Adrenal gland (tissue), 12 donors: ENCODE data around the gene ZNF560. TPM values are rescaled to one million over a fixed set of nuclear protein-coding genes. Genes with fewer than 3 reads are reported as not detected.

Source experiments
- DNase-seq, 7 donors: peaks; one replicate each; pipeline ENCODE4 v3.0.0-alpha.2; 2019 to 2020
- H3K27ac ChIP-seq, 5 donors: fragments of 200-600 bp; sonication (generic) in 4 of 5; 1 replicate in 3 of 5; 2 replicates in 2 of 5; pipeline versions ENCODE4 v1.5.1 to v1.8.0; 2016 to 2020; ENCODE audit warnings: mild to moderate bottlenecking in 1 of 5
- H3K27me3 ChIP-seq: fragments of 200-600 bp; 2 replicates; pipeline ENCODE4 v1.8.0; 2021
- H3K36me3 ChIP-seq, 2 donors: fragments of 200-600 bp; replicated peaks in 1 of 2; 1 replicate in 1 of 2; 2 replicates in 1 of 2; pipeline versions ENCODE4 v1.5.1 to v1.8.0; 2018 to 2022
- H3K4me1 ChIP-seq, 2 donors: fragments of 200-600 bp; replicated peaks in 1 of 2; 1 replicate in 1 of 2; 2 replicates in 1 of 2; pipeline versions ENCODE4 v1.5.1 to v1.8.0; 2018 to 2021
- H3K4me3 ChIP-seq, 4 donors: fragments of 200-600 bp; sonication (generic) in 3 of 4; one replicate each; pipeline ENCODE4 v1.5.1; 2016 to 2018
- H3K9me3 ChIP-seq, 3 donors: fragments of 200-600 bp; sonication (generic) in 1 of 3; replicated peaks in 1 of 3; 1 replicate in 2 of 3; 2 replicates in 1 of 3; pipeline versions ENCODE4 v1.5.1 to v1.8.0; 2016 to 2021
- POLR2A ChIP-seq, 2 donors: fragments of 450-650 bp; IDR thresholded peaks; one replicate each; pipeline ENCODE4 v1.6.1; 2017; ENCODE audit warnings: antibody characterized with exemption in 2 of 2, mild to moderate bottlenecking in 2 of 2, moderate library complexity in 1 of 2
- WGBS, 4 donors: extraction: QIAGEN DNeasy Blood & Tissue Kit in 2 of 4; methylation state at CpG; one replicate each; pipeline versions ENCODE4 v1.1.5 to v1.1.7; 2013 to 2017; 5-methylcytosine and 5-hydroxymethylcytosine counted together
- intact Hi-C, 2 donors: fragments of 100-400 bp; cut with DNase I; formaldehyde crosslinking; loops; one replicate each; pipeline versions ENCODE4 v1.14.1 to v1.15.0; 2022 to 2023
- polyA plus RNA-seq, 3 donors: library from polyadenylated mRNA; stranded (reverse); fragments of 200-250 nt in 2 of 3; fragments of 350-450 nt in 1 of 3; fragmentation: Illumina TruSeq in 1 of 3; extraction: RNeasy Lipid Tissue Mini Kit (QIAGEN cat#74804) in 1 of 3; gene quantifications; one replicate each; pipeline ENCODE4 v1.2.3, GENCODE V29; 2013 to 2014
- total RNA-seq, 9 donors: library from RNA; depleted of rRNA in 4 of 9; stranded (reverse); fragments of >200 nt in 4 of 9; fragments of 120-200 nt in 1 of 9; fragmentation: NEBNext Ultra II Directional in 1 of 9; extraction: Animal tissue kit (Norgen Biotek cat#: 25700) in 1 of 9; gene quantifications; one replicate each; pipeline versions ENCODE4 v1.1.0 to v1.2.4, GENCODE V29; 2013 to 2023
- TF ChIP-seq, protein P1 (sequence below), 6 experiments: fragments of 450-650 bp in 4 of 6; fragments of 200-600 bp in 2 of 6; sonication (generic) in 1 of 6; IDR thresholded peaks; 1 replicate in 5 of 6; 2 replicates in 1 of 6; pipeline versions ENCODE4 v1.5.1 to v1.8.0; 2016 to 2021; ENCODE audit warnings: antibody characterized with exemption in 6 of 6, mild to moderate bottlenecking in 2 of 6, moderate library complexity in 1 of 6
- donor health status: healthy with polysubstance abuse.
- donor health status: Bipolar disorder and iron deficiency.
- donor health status: DM: yes; HTN: yes; CAD: no.
- donor health status: DM: no; HTN: no; CAD: no.
- donor health status: DM: no; HTN: no; CAD: no.
- donor health status: DM: yes; HTN: yes; CAD: no.

Gene ZNF560
- total and polyA plus RNA-seq, 12 donors = 0.06 to 0.17 TPM; not detected in 10

DNA sequence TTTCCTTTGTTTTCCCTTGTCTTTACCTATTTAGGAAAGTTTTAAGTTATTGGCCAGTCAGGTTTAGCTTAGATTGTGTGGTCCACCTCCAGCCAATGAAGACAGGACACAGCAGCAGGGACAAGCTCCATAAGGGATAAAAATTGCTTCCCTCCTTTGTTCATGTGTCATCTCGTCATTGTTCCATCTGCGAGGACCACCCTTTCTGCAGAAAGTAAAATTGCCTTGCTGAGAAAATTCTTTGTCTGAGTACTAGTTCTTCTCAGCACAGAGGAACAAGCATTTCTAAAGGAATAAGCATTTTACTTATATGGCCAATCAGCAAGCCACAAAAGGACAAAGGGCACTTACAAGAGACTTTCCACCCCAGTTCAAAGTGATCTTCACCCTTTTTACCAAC is 11.4 kb downstream of the ZNF560 start:
- Histone ChIP-seq H3K4me1 (no peaks in the 10 kb centered on the region), H3K36me3 (no peaks in the 10 kb centered on the region), H3K27ac (no peak overlapping the region), H3K4me3 (no peak overlapping the region), H3K9me3 (peaks cover 0 to 24% (median 0%) of the 10 kb centered on the region in 3 donors), H3K27me3 (no peaks in the 10 kb centered on the region)
- DNase-seq = no peak
- 90 to 91% (median 90%) methylated on average over 2 of the region's 2 CpGs for WGBS, 4 donors
- intact Hi-C loops = no loop called here
- TF ChIP-seq, protein P1, sequence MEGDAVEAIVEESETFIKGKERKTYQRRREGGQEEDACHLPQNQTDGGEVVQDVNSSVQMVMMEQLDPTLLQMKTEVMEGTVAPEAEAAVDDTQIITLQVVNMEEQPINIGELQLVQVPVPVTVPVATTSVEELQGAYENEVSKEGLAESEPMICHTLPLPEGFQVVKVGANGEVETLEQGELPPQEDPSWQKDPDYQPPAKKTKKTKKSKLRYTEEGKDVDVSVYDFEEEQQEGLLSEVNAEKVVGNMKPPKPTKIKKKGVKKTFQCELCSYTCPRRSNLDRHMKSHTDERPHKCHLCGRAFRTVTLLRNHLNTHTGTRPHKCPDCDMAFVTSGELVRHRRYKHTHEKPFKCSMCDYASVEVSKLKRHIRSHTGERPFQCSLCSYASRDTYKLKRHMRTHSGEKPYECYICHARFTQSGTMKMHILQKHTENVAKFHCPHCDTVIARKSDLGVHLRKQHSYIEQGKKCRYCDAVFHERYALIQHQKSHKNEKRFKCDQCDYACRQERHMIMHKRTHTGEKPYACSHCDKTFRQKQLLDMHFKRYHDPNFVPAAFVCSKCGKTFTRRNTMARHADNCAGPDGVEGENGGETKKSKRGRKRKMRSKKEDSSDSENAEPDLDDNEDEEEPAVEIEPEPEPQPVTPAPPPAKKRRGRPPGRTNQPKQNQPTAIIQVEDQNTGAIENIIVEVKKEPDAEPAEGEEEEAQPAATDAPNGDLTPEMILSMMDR (IDR thresholded peaks at IDR 0.05) = no peak
- TF ChIP-seq POLR2A (IDR thresholded peaks at IDR 0.05) = no peak

DNA sequence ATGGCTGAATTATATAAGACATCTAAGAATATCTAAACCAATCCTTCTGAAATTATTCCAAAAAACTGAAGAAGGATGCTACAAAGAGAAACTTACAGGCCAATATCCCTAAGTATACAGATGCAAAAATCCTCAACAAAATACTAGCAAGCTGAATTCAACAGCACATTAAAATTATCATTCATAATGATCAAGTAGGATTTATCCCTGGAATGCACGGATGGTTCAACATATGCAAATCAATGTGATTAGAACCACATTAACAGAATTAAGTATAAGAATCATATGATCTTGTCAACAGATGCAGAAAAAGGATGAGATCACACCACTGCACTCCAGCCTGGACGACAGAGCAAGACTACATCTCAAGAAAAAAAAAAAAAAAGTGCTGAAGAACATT is 13.3 kb downstream of the ZNF560 start:
- no peak overlapping the region for H3K4me3 ChIP-seq
- H3K9me3 ChIP-seq = peaks cover 0 to 24% (median 0%) of the 10 kb centered on the region in 3 donors
- no peak for TF ChIP-seq POLR2A (IDR thresholded peaks at IDR 0.05)
- TF ChIP-seq, protein P1 (IDR thresholded peaks at IDR 0.05) = no peak
- H3K36me3 ChIP-seq = no peaks in the 10 kb centered on the region
- DNase-seq = no peak
- intact Hi-C loops = no loop called here
- H3K4me1 ChIP-seq = no peaks in the 10 kb centered on the region
- WGBS, 4 donors = 85 to 97% (median 86%) methylated on average over 2 of the region's 2 CpGs
- no peaks in the 10 kb centered on the region for H3K27me3 ChIP-seq
- no peak overlapping the region for H3K27ac ChIP-seq

DNA sequence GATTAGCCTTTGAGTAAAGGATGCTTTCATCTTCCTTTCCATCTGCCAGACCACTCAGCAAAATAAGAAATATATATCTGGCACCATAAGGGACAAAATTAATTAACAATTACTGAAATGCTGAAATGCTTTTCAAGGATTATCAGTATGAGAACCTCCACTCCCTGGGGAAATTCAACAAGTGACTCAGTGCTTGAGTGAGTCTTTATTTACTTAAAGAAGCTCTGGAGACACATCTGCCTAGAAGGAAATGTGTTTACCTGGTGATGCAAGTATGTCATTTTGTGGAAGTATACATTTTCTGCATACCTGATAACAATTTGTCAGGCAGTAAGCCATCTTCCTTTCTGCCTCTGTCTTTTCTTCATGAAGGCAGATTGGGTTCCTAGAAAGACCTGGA is 23.4 kb downstream of the ZNF560 start:
- intact Hi-C loops = no loop called here
- H3K9me3 ChIP-seq = peaks cover 0 to 4% (median 0%) of the 10 kb centered on the region in 3 donors
- no peaks in the 10 kb centered on the region for H3K4me1 ChIP-seq
- no peak overlapping the region for H3K27ac ChIP-seq
- no peak overlapping the region for H3K4me3 ChIP-seq
- DNase-seq = no peak
- H3K36me3 ChIP-seq = no peaks in the 10 kb centered on the region
- no peaks in the 10 kb centered on the region for H3K27me3 ChIP-seq
- TF ChIP-seq, protein P1 (IDR thresholded peaks at IDR 0.05) = no peak
- TF ChIP-seq POLR2A (IDR thresholded peaks at IDR 0.05) = no peak

DNA sequence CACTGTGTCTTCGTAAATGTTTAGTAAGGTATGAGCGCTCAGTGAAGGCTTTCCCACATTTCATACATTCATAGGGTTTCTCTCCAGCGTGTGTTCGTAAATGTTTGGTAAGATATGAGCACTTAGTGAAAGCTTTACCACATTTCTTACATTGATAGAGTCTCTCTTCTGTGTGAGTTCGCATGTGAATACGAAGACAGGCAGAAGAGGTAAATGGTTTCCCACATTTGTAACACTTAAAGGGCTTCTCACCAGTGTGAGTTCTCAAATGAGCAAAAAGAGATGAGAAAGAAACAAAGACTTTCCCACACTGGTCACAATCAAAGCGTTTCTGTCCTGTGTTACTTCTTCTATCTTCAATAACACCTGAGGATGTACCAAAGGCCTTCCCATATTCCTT is 31.3 kb downstream of the ZNF560 start:
- TF ChIP-seq, protein P1 (IDR thresholded peaks at IDR 0.05) = no peak
- TF ChIP-seq POLR2A (IDR thresholded peaks at IDR 0.05) = no peak
- intact Hi-C loops = no loop called here
- 82 to 89% (median 86%) methylated on average over 7 of the region's 7 CpGs for WGBS, 4 donors

More for the DNA sequence above, 31.3 kb downstream of the ZNF560 start:
- peaks cover 0 to 42% (median 0%) of the 10 kb centered on the region in 3 donors for H3K9me3 ChIP-seq
- no peak overlapping the region for H3K4me3 ChIP-seq
- no peak for DNase-seq
- H3K27me3 ChIP-seq = no peaks in the 10 kb centered on the region
- H3K36me3 ChIP-seq = no peaks in the 10 kb centered on the region
- no peak overlapping the region for H3K27ac ChIP-seq
- no peaks in the 10 kb centered on the region for H3K4me1 ChIP-seq
